Measurements from ENCODE around the gene CTPS1.
A peak's percentile ranks its signal among the peaks of the same experiment; 100 is the strongest.

CTPS1 gene

GRCh38 chr1:41003640-41004220 lies 24.2 kb downstream of the CTPS1 start:
- peaks cover 20% of the 10 kb centered on the region for H3K4me1 ChIP-seq (ENCODE audit: insufficient read depth, low read length)
- no peak overlapping the region for H3K9ac ChIP-seq (ENCODE audit: low read length)
- peak overlapping the region; percentile 71 for H3K27ac ChIP-seq (ENCODE audit: low read depth, low read length)
- no peaks in the 10 kb centered on the region for H3K9me3 ChIP-seq (ENCODE audit: low read length)
- no peak overlapping the region for H3K4me3 ChIP-seq (ENCODE audit: low read depth in 1 of 2, low read length in 2 of 2)
- H3K36me3 ChIP-seq (ENCODE audit: insufficient read depth, low read length) = peaks cover 76% of the 10 kb centered on the region
- no peaks in the 10 kb centered on the region for H3K27me3 ChIP-seq (ENCODE audit: control insufficient read depth in 1 of 2, insufficient read depth in 2 of 2, low read length in 2 of 2)

- no peak overlapping the region for H3K4me3 ChIP-seq (ENCODE audit: low read depth in 1 of 2, low read length in 2 of 2)
- no peak overlapping the region for H3K9ac ChIP-seq (ENCODE audit: low read length)
- peaks cover 84% of the 10 kb centered on the region for H3K36me3 ChIP-seq (ENCODE audit: insufficient read depth, low read length)
- H3K27ac ChIP-seq (ENCODE audit: low read depth, low read length) = no peak overlapping the region
- H3K4me1 ChIP-seq (ENCODE audit: insufficient read depth, low read length) = peaks cover 20% of the 10 kb centered on the region
- no peaks in the 10 kb centered on the region for H3K9me3 ChIP-seq (ENCODE audit: low read length)
- no peaks in the 10 kb centered on the region for H3K27me3 ChIP-seq (ENCODE audit: control insufficient read depth in 1 of 2, insufficient read depth in 2 of 2, low read length in 2 of 2)
Observed at GRCh38 chr1:41005876-41006275, 26.4 kb downstream of the CTPS1 start.

GRCh38 chr1:41006942-41007865 lies 27.7 kb downstream of the CTPS1 start:
- Histone ChIP-seq H3K9me3 (ENCODE audit: low read length) (no peaks in the 10 kb centered on the region), H3K36me3 (ENCODE audit: insufficient read depth, low read length) (peaks cover 91% of the 10 kb centered on the region), H3K27ac (ENCODE audit: low read depth, low read length) (no peak overlapping the region), H3K4me1 (ENCODE audit: insufficient read depth, low read length) (peaks cover 20% of the 10 kb centered on the region), H3K27me3 (ENCODE audit: control insufficient read depth in 1 of 2, insufficient read depth in 2 of 2, low read length in 2 of 2) (no peaks in the 10 kb centered on the region), H3K9ac (ENCODE audit: low read length) (no peak overlapping the region), H3K4me3 (ENCODE audit: low read depth in 1 of 2, low read length in 2 of 2) (no peak overlapping the region)

- H3K36me3 ChIP-seq (ENCODE audit: insufficient read depth, low read length) = peaks cover 85% of the 10 kb centered on the region
Observed at GRCh38 chr1:41009466-41009865, 30.0 kb downstream of the CTPS1 start.

GRCh38 chr1:41010345-41010744 lies 30.8 kb downstream of the CTPS1 start:
- Histone ChIP-seq H3K4me3 (ENCODE audit: low read depth in 1 of 2, low read length in 2 of 2) (no peak overlapping the region), H3K27me3 (ENCODE audit: control insufficient read depth in 1 of 2, insufficient read depth in 2 of 2, low read length in 2 of 2) (no peaks in the 10 kb centered on the region), H3K9ac (ENCODE audit: low read length) (no peak overlapping the region), H3K27ac (ENCODE audit: low read depth, low read length) (no peak overlapping the region), H3K9me3 (ENCODE audit: low read length) (no peaks in the 10 kb centered on the region), H3K36me3 (ENCODE audit: insufficient read depth, low read length) (peaks cover 81% of the 10 kb centered on the region), H3K4me1 (ENCODE audit: insufficient read depth, low read length) (peaks cover 10% of the 10 kb centered on the region)

More at GRCh38 chr1:41009466-41009865, 30.0 kb downstream of the CTPS1 start:
- H3K4me3 ChIP-seq (ENCODE audit: low read depth in 1 of 2, low read length in 2 of 2) = no peak overlapping the region
- H3K9me3 ChIP-seq (ENCODE audit: low read length) = no peaks in the 10 kb centered on the region
- no peak overlapping the region for H3K9ac ChIP-seq (ENCODE audit: low read length)
- no peaks in the 10 kb centered on the region for H3K27me3 ChIP-seq (ENCODE audit: control insufficient read depth in 1 of 2, insufficient read depth in 2 of 2, low read length in 2 of 2)
- no peak overlapping the region for H3K27ac ChIP-seq (ENCODE audit: low read depth, low read length)
- H3K4me1 ChIP-seq (ENCODE audit: insufficient read depth, low read length) = peaks cover 5% of the 10 kb centered on the region

- Histone ChIP-seq H3K9me3 (ENCODE audit: low read length) (no peaks in the 10 kb centered on the region), H3K36me3 (ENCODE audit: insufficient read depth, low read length) (peaks cover 67% of the 10 kb centered on the region), H3K27me3 (ENCODE audit: control insufficient read depth in 1 of 2, insufficient read depth in 2 of 2, low read length in 2 of 2) (no peaks in the 10 kb centered on the region), H3K4me1 (ENCODE audit: insufficient read depth, low read length) (peaks cover 16% of the 10 kb centered on the region), H3K4me3 (ENCODE audit: low read depth in 1 of 2, low read length in 2 of 2) (no peak overlapping the region), H3K27ac (ENCODE audit: low read depth, low read length) (no peak overlapping the region), H3K9ac (ENCODE audit: low read length) (no peak overlapping the region)
Observed at GRCh38 chr1:41013024-41013423, 33.5 kb downstream of the CTPS1 start.

- Histone ChIP-seq H3K9me3 (ENCODE audit: low read length) (no peaks in the 10 kb centered on the region), H3K27ac (ENCODE audit: low read depth, low read length) (no peak overlapping the region), H3K9ac (ENCODE audit: low read length) (no peak overlapping the region), H3K4me3 (ENCODE audit: low read depth in 1 of 2, low read length in 2 of 2) (no peak overlapping the region), H3K4me1 (ENCODE audit: insufficient read depth, low read length) (peaks cover 16% of the 10 kb centered on the region), H3K27me3 (ENCODE audit: control insufficient read depth in 1 of 2, insufficient read depth in 2 of 2, low read length in 2 of 2) (no peaks in the 10 kb centered on the region), H3K36me3 (ENCODE audit: insufficient read depth, low read length) (peaks cover 61% of the 10 kb centered on the region)
Observed at GRCh38 chr1:41013796-41014195, 34.3 kb downstream of the CTPS1 start.

- H3K4me3 ChIP-seq (ENCODE audit: low read depth in 1 of 2, low read length in 2 of 2) = no peak overlapping the region
- H3K36me3 ChIP-seq (ENCODE audit: insufficient read depth, low read length) = peaks cover 50% of the 10 kb centered on the region
- no peak overlapping the region for H3K9ac ChIP-seq (ENCODE audit: low read length)
- H3K4me1 ChIP-seq (ENCODE audit: insufficient read depth, low read length) = peaks cover 16% of the 10 kb centered on the region
- H3K27me3 ChIP-seq (ENCODE audit: control insufficient read depth in 1 of 2, insufficient read depth in 2 of 2, low read length in 2 of 2) = no peaks in the 10 kb centered on the region
- no peak overlapping the region for H3K27ac ChIP-seq (ENCODE audit: low read depth, low read length)
- no peaks in the 10 kb centered on the region for H3K9me3 ChIP-seq (ENCODE audit: low read length)
Observed at GRCh38 chr1:41014871-41015270, 35.4 kb downstream of the CTPS1 start.

GRCh38 chr1:41015281-41015896 lies 35.9 kb downstream of the CTPS1 start:
- Histone ChIP-seq H3K9ac (ENCODE audit: low read length) (no peak overlapping the region), H3K9me3 (ENCODE audit: low read length) (no peaks in the 10 kb centered on the region), H3K4me3 (ENCODE audit: low read depth in 1 of 2, low read length in 2 of 2) (no peak overlapping the region), H3K4me1 (ENCODE audit: insufficient read depth, low read length) (peaks cover 16% of the 10 kb centered on the region), H3K36me3 (ENCODE audit: insufficient read depth, low read length) (peaks cover 45% of the 10 kb centered on the region), H3K27me3 (ENCODE audit: control insufficient read depth in 1 of 2, insufficient read depth in 2 of 2, low read length in 2 of 2) (no peaks in the 10 kb centered on the region), H3K27ac (ENCODE audit: low read depth, low read length) (no peak overlapping the region)

- no peaks in the 10 kb centered on the region for H3K9me3 ChIP-seq (ENCODE audit: low read length)
- H3K9ac ChIP-seq (ENCODE audit: low read length) = no peak overlapping the region
- no peaks in the 10 kb centered on the region for H3K27me3 ChIP-seq (ENCODE audit: control insufficient read depth in 1 of 2, insufficient read depth in 2 of 2, low read length in 2 of 2)
- peaks cover 16% of the 10 kb centered on the region for H3K4me1 ChIP-seq (ENCODE audit: insufficient read depth, low read length)
- H3K4me3 ChIP-seq (ENCODE audit: low read depth in 1 of 2, low read length in 2 of 2) = no peak overlapping the region
- H3K27ac ChIP-seq (ENCODE audit: low read depth, low read length) = no peak overlapping the region
- peaks cover 39% of the 10 kb centered on the region for H3K36me3 ChIP-seq (ENCODE audit: insufficient read depth, low read length)
Observed at GRCh38 chr1:41015897-41016470, 36.5 kb downstream of the CTPS1 start.
